Loucy (cell line): Measurements from ENCODE around the gene OSBPL3.

Experiments
- H2AFZ ChIP-seq: fragments of 200-600 bp; sonication (generic); 2 replicates; pipeline ENCODE4 v1.6.0; 2016; ENCODE audit warnings: antibody characterized with exemption, mild to moderate bottlenecking, low read length, moderate library complexity
- H3F3A ChIP-seq: fragments of 200-600 bp; 2 replicates; pipeline ENCODE4 v1.6.0; 2016; ENCODE audit warnings: antibody characterized with exemption, low read depth, mild to moderate bottlenecking
- H3K27me3 ChIP-seq: fragments of 200-600 bp; sonication (generic); 2 replicates; pipeline ENCODE4 v1.6.1; 2014; ENCODE audit warnings: low read length, mild to moderate bottlenecking; ENCODE audit not compliant: insufficient read depth, poor library complexity, severe bottlenecking
- H3K36me3 ChIP-seq: fragments of 200-600 bp; sonication (generic); 2 replicates; pipeline ENCODE4 v1.6.1; 2016; ENCODE audit warnings: low read length; ENCODE audit not compliant: insufficient read depth
- H3K4me1 ChIP-seq: fragments of 200-600 bp; sonication (generic); 2 replicates; pipeline ENCODE4 v1.5.1; 2014; ENCODE audit warnings: low read length, mild to moderate bottlenecking; ENCODE audit not compliant: insufficient read depth, poor library complexity, severe bottlenecking
- H3K4me2 ChIP-seq: fragments of 200-600 bp; sonication (generic); 2 replicates; pipeline ENCODE4 v1.6.0; 2014; ENCODE audit warnings: antibody characterized with exemption, low read length, low read depth, mild to moderate bottlenecking; ENCODE audit not compliant: poor library complexity, severe bottlenecking
- H3K4me3 ChIP-seq: fragments of 200-600 bp; sonication (generic); 2 replicates; pipeline ENCODE4 v1.5.1; 2014; ENCODE audit warnings: low read length, mild to moderate bottlenecking, mixed read lengths; ENCODE audit not compliant: poor library complexity, severe bottlenecking
- H3K79me2 ChIP-seq: fragments of 200-600 bp; sonication (generic); 2 replicates; pipeline ENCODE4 v1.6.1; 2014; ENCODE audit warnings: low read length; ENCODE audit not compliant: insufficient read depth
- H3K9ac ChIP-seq: fragments of 200-600 bp; sonication (generic); 2 replicates; pipeline ENCODE4 v1.6.0; 2014; ENCODE audit warnings: mild to moderate bottlenecking, low read depth, low read length, moderate library complexity; ENCODE audit not compliant: poor library complexity, severe bottlenecking
- H3K9me2 ChIP-seq: fragments of 200-600 bp; sonication (generic); replicated peaks from 2 replicates; pipeline ENCODE4 v1.6.1; 2016; ENCODE audit warnings: low read depth, low read length, mixed read lengths
- H3K9me3 ChIP-seq: fragments of 200-600 bp; sonication (generic); 2 replicates; pipeline ENCODE4 v1.6.1; 2014; ENCODE audit warnings: mild to moderate bottlenecking, antibody characterized with exemption, low read length, low read depth; ENCODE audit not compliant: insufficient read depth
- H4K20me1 ChIP-seq: fragments of 200-600 bp; sonication (generic); 2 replicates; pipeline ENCODE4 v1.6.0; 2014; ENCODE audit warnings: antibody characterized with exemption, low read length, mild to moderate bottlenecking; ENCODE audit not compliant: insufficient read depth, poor library complexity, severe bottlenecking
- EZH2phosphoT487 ChIP-seq: fragments of 200-600 bp; IDR thresholded peaks from 2 replicates; pipeline ENCODE4 v1.6.1; 2018; ENCODE audit warnings: antibody characterized with exemption, mild to moderate bottlenecking, moderate library complexity, borderline replicate concordance
- TF ChIP-seq, protein P1 (sequence below): fragments of 200-600 bp; sonication (generic); conservative IDR thresholded peaks from 2 replicates; pipeline ENCODE4 v1.5.1; 2014; ENCODE audit warnings: mild to moderate bottlenecking, antibody characterized with exemption, low read length

The OSBPL3 gene

DNA sequence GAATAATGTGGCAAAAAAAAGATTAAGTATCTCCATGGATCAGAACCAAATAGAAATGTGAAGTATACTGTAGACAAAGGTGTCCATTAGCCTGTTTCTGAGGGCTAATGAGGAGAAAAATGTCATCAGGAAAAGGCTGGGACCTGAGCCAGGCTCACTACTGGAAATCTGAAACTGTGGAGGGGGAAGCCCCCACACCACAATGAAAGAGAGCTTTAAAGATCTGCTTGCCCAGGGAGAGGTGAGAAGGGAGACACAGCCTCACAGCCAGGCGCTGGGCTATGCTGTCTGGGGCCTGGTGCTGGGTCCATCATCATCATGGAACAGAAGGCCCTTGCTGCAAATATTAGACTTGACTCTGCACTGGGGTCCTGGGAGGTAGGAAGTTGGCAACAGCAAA is 90.4 kb downstream of the OSBPL3 start:
- Histone ChIP-seq H3K79me2 (peaks cover 49% of the 10 kb centered on the region), H3K9me3 (no peaks in the 10 kb centered on the region), H3K4me3 (no peak overlapping the region), H3K9ac (no peak overlapping the region), H3F3A (no peaks in the 10 kb centered on the region), H3K27me3 (no peaks in the 10 kb centered on the region), H4K20me1 (peaks cover 9% of the 10 kb centered on the region), H3K36me3 (peaks cover 42% of the 10 kb centered on the region), H2AFZ (no peak overlapping the region), H3K4me1 (peaks cover 22% of the 10 kb centered on the region), H3K9me2 (no peaks in the 10 kb centered on the region), H3K4me2 (no peak overlapping the region)
- TF ChIP-seq, protein P1, sequence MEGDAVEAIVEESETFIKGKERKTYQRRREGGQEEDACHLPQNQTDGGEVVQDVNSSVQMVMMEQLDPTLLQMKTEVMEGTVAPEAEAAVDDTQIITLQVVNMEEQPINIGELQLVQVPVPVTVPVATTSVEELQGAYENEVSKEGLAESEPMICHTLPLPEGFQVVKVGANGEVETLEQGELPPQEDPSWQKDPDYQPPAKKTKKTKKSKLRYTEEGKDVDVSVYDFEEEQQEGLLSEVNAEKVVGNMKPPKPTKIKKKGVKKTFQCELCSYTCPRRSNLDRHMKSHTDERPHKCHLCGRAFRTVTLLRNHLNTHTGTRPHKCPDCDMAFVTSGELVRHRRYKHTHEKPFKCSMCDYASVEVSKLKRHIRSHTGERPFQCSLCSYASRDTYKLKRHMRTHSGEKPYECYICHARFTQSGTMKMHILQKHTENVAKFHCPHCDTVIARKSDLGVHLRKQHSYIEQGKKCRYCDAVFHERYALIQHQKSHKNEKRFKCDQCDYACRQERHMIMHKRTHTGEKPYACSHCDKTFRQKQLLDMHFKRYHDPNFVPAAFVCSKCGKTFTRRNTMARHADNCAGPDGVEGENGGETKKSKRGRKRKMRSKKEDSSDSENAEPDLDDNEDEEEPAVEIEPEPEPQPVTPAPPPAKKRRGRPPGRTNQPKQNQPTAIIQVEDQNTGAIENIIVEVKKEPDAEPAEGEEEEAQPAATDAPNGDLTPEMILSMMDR: no peak
- no peak for TF ChIP-seq EZH2phosphoT487

DNA sequence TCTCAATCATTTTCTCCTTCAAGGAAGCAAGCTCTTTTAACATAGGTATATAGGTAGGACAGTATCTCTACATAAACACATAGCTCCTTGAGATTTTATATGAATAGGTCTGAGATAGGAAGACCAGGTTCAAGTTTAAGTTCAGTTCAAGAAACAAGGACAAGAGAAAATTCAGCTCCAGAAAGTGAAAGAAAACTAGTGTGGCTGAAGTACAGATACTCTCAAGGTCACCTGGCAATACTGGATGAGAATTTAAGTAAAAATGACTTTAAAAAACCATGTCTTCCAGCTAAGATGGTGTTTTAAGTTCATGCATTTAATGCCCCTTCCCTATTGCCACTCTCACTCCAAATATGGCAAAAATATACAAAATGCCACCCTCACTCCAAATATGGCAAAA is 91.3 kb downstream of the OSBPL3 start:
- H3F3A ChIP-seq: no peaks in the 10 kb centered on the region
- H4K20me1 ChIP-seq: no peaks in the 10 kb centered on the region
- peaks cover 17% of the 10 kb centered on the region for H3K4me1 ChIP-seq
- H3K9me2 ChIP-seq: no peaks in the 10 kb centered on the region
- no peak for TF ChIP-seq EZH2phosphoT487
- TF ChIP-seq, protein P1: no peak
- H3K27me3 ChIP-seq: no peaks in the 10 kb centered on the region
- no peak overlapping the region for H3K4me3 ChIP-seq
- peaks cover 49% of the 10 kb centered on the region for H3K36me3 ChIP-seq
- H3K79me2 ChIP-seq: peaks cover 39% of the 10 kb centered on the region
- H3K4me2 ChIP-seq: no peak overlapping the region
- H3K9me3 ChIP-seq: no peaks in the 10 kb centered on the region
- no peak overlapping the region for H2AFZ ChIP-seq
- no peak overlapping the region for H3K9ac ChIP-seq

DNA sequence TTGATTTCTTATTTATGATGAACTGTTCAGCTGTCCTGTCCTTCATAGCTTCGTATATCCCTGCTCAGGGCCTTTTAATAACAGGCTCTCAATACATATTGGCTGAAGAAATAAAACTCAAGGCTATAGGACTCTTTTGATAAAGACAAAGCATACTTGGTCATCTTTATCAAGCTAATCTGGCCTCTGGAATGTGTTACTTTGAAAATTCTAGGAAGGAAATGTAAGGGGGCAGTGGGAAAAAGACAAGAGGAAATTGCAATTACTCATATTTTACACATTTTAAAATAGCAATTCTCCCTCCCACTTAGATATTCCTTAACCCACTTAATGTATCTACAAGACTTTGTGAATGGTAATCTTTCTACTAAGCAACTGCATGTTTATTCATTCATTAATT is 94.3 kb downstream of the OSBPL3 start:
- Histone ChIP-seq H3K4me2 (no peak overlapping the region), H3F3A (no peaks in the 10 kb centered on the region), H3K9me3 (no peaks in the 10 kb centered on the region), H3K9ac (no peak overlapping the region), H3K9me2 (no peaks in the 10 kb centered on the region), H3K79me2 (peaks cover 14% of the 10 kb centered on the region), H3K4me1 (peaks cover 9% of the 10 kb centered on the region), H3K36me3 (peaks cover 42% of the 10 kb centered on the region), H2AFZ (no peak overlapping the region), H4K20me1 (no peaks in the 10 kb centered on the region), H3K27me3 (no peaks in the 10 kb centered on the region), H3K4me3 (no peak overlapping the region)
- TF ChIP-seq, protein P1: no peak
- TF ChIP-seq EZH2phosphoT487: no peak
